ENCODE measurements around the gene DNM3.

GRCh38 chr1:171801487-171801891 is 39.8 kb upstream of the DNM3 start:
- no peak for TF ChIP-seq POLR2A (IDR thresholded peaks at IDR 0.05)
- TF ChIP-seq, protein P1, sequence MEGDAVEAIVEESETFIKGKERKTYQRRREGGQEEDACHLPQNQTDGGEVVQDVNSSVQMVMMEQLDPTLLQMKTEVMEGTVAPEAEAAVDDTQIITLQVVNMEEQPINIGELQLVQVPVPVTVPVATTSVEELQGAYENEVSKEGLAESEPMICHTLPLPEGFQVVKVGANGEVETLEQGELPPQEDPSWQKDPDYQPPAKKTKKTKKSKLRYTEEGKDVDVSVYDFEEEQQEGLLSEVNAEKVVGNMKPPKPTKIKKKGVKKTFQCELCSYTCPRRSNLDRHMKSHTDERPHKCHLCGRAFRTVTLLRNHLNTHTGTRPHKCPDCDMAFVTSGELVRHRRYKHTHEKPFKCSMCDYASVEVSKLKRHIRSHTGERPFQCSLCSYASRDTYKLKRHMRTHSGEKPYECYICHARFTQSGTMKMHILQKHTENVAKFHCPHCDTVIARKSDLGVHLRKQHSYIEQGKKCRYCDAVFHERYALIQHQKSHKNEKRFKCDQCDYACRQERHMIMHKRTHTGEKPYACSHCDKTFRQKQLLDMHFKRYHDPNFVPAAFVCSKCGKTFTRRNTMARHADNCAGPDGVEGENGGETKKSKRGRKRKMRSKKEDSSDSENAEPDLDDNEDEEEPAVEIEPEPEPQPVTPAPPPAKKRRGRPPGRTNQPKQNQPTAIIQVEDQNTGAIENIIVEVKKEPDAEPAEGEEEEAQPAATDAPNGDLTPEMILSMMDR (IDR thresholded peaks at IDR 0.05): peak; percentile 25 to 75 (median 69)
- no peak for TF ChIP-seq EP300 (IDR thresholded peaks at IDR 0.05)
- no peak for TF ChIP-seq POLR2AphosphoS5 (IDR thresholded peaks at IDR 0.05)
